HEK293T (cell line): ENCODE measurements around the gene KRT35.

Experiments used
- ELF4 ChIP-seq: fragments of 450-650 bp; IDR thresholded peaks from 2 replicates; pipeline ENCODE4 v1.6.1; 2017; ENCODE audit warnings: antibody characterized with exemption
- FOXM1 ChIP-seq: fragments of 450-650 bp; IDR thresholded peaks from 2 replicates; pipeline ENCODE4 v1.6.1; 2017; ENCODE audit warnings: mild to moderate bottlenecking, borderline replicate concordance

DNA sequence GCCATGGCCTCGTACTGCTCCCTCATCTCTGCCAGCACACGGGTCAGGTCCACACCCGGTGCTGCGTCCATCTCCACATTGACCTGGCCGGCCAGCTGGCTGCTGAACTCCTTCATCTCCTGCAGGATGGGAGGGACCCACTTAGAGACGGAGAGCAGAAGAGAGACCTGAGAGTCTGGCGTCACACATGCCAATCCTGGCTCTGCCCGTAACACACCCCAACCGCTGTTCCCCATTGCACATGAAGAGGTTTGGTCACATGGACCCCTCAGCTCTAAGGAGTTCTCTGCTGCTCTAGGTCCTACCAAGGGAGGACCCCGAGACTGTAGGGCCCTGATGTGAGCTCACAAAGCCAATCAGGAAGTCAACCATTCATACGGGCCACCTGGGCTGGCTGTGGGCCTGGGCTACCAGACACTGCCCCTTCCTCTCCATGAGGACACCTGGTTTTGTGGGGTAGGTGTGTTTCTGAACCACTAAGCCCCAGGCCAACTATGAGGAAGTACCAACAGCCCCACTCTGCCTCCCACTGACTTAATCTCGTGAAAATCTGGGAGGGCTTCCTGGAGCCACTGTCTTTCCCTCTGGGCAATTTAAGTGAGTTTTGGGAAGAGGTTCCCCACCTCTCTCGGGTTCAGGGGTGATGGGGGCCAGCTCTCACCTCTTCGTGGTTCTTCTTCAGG lies 35.3 kb upstream of the KRT35 start:
- TF ChIP-seq FOXM1 (no peak), ELF4 (no peak)
